Stimulated activated CD4-positive, alpha-beta T cell treated with anti-CD3 and anti-CD28 coated beads, TNF-alpha, amount 100 ng/mL, for 1 hour (primary cell): ENCODE data around the gene TES.
"Not testable (repeated sequence)": the region's sequence is repeated elsewhere in the genome, so short reads cannot be mapped to it uniquely, and the experiment has no call there.

ENCODE experiments used
- DNase-seq, 3 donors: peaks; one replicate each; pipeline ENCODE4 v3.0.0-alpha.2; 2020; ENCODE audit warnings: low read depth in 3 of 3, low spot score in 1 of 3

TES gene

GRCh38 chr7:116242178-116242577 lies 31.8 kb downstream of the TES start:
- no peak for DNase-seq

GRCh38 chr7:116242759-116243158 lies 32.4 kb downstream of the TES start:
- no peak for DNase-seq

- DNase-seq = not testable (repeated sequence)
These were observed 34.5 kb downstream of the TES start for GRCh38 chr7:116244803-116245202.

DNA sequence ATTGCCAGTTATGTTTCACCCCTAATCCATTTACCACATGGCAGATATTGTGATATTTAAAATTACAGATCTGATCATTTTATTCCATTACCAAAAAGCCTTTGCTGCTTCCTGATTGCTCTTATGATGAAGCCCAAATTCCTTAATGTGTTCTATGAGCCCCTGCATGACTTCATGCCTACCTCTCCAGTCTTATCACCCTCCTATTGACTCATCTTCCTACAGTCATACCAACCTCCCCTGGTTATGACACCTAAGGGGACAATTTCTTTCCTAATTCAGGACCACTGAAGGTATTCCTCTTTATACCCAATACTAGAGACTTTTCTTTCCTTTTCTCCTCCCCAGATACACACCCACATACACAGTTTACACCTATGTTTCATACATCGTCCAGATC lies 36.0 kb downstream of the TES start:
- no peak for DNase-seq

GRCh38 chr7:116249969-116250553 lies 39.7 kb downstream of the TES start:
- DNase-seq = no peak

DNA sequence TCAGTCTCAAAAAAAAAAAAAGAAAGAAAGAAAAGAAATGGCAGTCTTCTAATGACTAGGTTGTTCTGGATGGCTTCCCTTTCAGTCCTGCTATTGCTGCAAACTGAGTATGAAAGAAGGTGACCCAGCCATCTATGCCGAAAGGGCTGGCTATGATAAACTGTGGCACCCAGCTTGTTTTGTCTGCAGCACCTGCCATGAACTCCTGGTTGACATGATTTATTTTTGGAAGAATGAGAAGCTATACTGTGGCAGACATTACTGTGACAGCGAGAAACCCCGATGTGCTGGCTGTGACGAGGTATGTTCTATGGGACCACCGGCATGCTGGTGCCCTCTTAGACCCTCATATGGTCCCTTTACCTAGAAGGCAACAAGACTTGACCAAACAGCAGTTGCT lies 41.3 kb downstream of the TES start:
- DNase-seq = no peak

GRCh38 chr7:116252249-116252648 lies 41.9 kb downstream of the TES start:
- no peak for DNase-seq

- DNase-seq = no peak
These were observed 46.8 kb downstream of the TES start for GRCh38 chr7:116257156-116257555.

DNA sequence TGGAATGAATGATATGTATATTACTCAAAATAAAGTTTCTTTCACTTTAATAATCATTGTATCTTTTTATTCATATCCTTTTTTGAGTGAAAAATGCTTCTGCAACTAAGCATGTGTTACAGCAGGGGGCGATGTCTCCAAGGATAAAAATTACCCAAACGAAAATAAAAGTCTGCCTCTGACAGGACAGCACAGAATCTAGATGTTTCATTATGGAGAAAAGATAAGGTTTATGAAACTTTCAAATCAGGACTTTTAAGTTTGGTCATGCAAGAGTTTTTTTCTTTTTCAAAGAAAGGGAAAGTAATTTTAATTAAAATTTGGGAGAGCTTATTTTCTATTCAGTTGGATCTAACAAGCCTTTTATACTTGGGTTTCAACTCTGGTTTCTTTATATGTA lies 48.4 kb downstream of the TES start:
- DNase-seq = no peak

- no peak for DNase-seq
These were observed 49.0 kb downstream of the TES start for GRCh38 chr7:116259156-116259870.

DNA sequence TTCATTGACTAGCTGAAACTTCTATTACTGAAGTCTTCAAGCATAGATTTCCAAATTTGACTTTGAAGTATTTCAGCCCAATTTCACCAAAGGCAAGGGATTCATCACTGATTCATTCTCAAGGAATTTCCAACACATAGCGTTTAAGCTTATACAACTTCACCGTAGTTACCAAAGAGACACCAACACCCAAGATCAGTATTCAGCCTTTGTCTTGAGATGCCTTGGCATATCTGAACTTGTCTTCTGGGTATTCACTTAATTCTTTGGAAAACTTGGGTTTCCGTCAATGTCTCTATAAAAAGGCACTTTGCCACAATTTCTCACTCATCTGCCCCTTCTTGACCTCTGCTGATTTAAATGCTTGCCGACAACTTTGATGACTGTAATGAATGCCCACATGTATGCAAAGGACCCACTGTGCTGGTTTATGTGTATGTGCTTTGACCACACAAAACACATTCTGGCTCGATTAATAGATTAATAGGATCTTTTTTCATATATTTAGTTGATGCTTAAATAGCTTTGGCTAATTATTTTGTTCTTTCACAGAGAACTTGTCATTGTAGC lies 49.6 kb downstream of the TES start:
- DNase-seq = no peak

- DNase-seq = no peak
These were observed 51.6 kb downstream of the TES start for GRCh38 chr7:116261904-116262303.

GRCh38 chr7:116265881-116266280 lies 55.5 kb downstream of the TES start:
- no peak for DNase-seq

- no peak for DNase-seq
These were observed 59.1 kb downstream of the TES start for GRCh38 chr7:116269466-116269865.

DNA sequence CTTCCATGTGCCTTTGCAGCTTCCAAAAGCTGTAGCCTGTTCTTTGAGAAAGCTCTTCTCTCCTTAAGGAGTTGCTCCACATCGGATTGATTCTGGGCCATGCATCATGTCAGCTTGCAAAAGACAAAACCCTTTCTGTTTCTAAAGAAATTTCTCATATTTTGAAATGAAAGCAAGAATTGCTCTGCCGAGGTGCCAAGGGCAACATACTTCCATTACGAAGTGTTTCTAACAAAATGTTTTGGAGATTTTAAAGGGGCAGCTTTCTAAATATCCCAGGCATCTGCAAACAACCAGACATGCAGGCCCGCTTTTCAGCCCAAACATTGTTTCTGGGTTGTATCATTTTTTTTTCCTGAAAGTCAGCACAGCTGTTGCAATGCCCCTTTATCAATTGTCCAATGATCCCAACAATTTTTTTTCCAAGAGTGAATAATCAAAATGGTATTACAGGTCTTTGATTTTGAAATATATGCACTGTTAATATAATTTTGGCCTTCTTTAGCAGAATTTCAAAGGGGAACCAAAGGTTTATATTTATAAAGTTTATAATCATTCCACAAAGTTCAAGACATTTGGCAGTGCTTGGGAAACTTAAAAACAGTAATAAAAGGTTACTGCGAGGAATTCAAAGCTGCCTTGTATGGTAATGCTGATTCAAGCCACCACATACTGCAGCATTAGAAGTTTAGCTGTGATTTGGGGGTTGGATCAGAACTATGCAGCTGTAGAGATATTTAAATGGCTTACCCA lies 61.0 kb downstream of the TES start:
- DNase-seq = no peak

DNA sequence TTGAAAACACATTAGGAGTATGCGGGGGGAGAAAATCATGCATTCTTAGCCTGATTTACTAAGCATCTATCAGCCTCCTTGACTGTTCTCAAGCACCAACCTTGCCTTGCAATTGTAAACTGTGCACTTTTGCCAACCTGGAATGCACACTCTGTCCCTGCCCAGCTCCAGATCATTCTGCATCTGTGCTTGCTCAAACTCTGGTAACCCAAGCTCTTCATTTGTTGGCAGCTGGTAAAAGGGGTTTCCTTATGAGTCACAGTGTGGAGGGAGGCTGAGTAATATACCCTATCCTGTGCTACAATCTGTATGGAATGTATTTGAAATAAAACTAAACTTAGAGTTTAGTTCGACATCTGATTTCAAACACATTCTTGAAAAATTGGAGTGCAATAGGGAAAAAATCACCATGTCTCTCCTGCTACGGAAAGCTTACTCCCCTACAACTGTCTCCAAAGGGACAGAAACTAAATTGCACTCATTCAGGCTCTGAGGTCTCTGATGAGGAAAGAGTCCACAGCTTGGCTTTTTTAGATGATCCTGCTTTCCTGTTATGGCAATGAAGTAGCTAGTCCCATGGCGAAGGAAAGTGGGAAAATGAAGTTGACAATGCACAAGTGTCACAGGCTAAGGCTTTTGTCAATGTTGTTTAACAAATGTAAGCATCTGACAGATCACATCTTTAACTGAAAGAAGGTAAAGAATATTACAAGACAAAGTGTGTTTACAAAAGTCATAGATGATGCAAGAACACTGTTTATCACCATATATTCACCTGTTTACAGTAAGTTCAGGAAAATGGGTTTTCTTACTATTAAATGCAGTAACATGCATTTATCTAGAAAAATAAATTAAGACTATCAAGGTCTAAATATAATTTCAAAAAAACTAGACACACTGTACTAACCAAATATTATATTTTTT lies 61.9 kb downstream of the TES start:
- no peak for DNase-seq

GRCh38 chr7:116273283-116273917 lies 63.1 kb downstream of the TES start:
- DNase-seq = no peak

- DNase-seq = no peak
These were observed 63.6 kb downstream of the TES start for GRCh38 chr7:116273918-116274301.

DNA sequence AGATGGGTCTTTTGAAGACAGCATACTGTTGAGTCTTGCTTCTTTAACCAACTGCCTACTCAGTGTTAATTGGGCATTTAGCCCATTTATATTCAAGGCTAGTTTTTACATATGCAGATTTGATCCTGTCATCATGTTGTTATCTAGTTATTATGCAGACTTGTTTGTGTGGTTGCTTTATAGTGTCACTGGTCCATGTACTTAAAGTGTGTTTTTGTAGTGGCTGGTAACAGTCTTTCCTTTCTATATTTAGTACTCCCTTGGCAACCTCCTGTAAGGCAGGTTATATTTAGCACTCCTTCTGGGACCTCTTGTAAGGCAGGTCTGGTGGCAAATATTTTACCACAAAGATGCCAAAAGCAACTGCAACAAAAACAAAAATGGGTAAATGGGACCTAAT lies 66.7 kb downstream of the TES start:
- no peak for DNase-seq

DNA sequence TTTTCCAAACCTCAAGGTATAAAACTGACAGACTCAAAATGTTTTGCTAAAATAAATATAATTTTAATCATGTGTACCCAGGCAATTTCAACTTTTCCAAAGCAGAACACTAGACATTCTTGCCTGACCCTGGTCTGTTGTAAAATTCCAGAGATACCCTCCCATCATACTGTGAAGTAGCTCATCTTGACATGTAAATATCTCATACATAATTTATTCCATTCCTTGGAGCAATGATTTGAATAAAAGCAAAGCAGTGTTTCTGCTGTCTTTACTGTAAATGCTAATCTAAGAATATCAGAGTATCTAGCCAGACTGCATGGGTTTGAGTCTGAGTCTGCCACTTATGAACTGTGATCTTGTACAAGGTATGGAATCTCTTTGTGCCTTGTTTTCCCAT lies 68.9 kb downstream of the TES start:
- no peak for DNase-seq

DNA sequence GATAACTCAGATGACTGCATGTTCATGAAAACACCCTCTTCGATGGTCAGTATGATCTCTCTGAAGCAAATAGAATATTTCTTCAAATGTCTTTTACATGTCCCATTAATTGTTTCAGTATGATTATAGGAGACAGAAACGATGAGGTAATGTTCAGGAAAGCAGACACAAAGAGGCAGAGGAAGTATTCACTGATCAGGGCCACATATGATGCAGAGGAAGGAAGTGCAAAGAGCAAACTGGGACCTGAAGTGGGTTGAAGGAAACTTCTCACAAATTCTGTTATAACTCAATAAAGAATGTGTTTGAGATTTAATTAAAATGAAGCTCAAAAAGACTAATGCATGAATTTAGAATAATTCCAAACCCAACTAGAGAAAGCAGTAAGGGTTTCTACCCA lies 70.5 kb downstream of the TES start:
- DNase-seq = no peak
